GM21825 (cell line): ENCODE results near the gene B9D1.
"Not testable (repeated sequence)": the region's sequence is repeated elsewhere in the genome, so short reads cannot be mapped to it uniquely, and the experiment has no call there.

Experiments used
- ATAC-seq: cut with Tn5 transposase; IDR thresholded peaks from one replicate; pipeline ENCODE4 v1.9.1; 2021; ENCODE audit warnings: mild to moderate bottlenecking, moderate library complexity; ENCODE audit not compliant: unreplicated experiment

B9D1 gene

DNA sequence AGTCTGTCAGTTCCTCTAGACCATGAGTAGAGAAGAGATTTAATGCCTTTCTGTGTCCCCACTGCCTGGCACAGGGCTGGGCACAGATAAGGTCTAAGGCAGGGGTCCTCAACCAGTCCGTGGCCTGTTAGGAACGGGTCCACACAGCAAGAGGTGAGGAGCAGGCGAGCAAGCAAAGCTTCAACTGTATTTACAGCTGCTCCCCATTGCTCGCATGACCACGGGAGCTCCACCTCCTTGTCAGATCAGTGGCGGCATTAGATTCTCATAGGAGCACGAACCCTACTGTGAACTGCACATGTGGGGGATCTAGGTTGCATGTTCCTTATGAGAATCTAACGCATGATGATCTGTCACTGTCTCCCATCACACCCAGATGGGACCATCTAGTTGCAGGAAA, 1.8 kb downstream of the B9D1 start:
- ATAC-seq = no peak

DNA sequence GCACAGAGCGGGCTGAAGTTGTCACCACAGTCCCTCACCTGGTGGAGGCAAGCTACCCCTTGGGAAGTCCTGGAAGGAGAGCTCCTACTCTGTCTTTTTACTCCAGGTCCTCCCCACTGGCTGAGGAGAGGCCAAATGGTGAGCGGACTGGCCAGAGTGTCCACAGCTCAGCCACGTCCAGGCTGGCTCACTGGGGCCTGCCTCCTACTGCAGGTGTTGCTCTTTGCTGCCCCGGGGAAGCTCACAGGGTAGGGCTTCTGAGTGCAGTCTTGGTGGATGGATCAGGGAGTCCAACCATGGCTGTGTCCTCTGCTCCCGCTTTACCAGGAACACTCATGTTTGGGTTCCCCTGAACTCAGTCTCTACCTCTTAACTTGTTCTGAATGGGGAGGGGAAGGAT, 2.7 kb downstream of the B9D1 start:
- ATAC-seq = no peak

DNA sequence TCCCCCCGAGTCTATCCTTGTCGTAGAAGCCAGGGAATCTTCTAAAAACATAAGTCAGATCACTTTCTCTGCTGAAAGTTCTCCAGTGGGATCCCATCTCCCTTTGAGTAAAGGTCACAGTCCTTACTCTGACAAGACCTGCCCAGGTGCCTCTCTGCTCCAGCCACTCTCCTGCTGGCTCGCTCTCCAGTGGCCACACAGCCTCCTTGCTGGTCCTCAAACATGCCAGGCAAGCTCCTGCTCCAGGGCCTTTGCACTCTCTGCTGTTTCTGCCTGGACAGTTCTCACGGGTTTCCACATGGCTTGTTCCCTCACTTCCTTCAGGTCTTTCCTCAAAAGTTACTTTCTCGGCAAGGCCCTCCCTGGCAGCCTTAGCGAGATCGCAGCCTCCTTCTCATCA, 3.4 kb downstream of the B9D1 start:
- ATAC-seq = no peak

GRCh38 chr17:19357761-19358160, 4.8 kb downstream of the B9D1 start:
- ATAC-seq = no peak

DNA sequence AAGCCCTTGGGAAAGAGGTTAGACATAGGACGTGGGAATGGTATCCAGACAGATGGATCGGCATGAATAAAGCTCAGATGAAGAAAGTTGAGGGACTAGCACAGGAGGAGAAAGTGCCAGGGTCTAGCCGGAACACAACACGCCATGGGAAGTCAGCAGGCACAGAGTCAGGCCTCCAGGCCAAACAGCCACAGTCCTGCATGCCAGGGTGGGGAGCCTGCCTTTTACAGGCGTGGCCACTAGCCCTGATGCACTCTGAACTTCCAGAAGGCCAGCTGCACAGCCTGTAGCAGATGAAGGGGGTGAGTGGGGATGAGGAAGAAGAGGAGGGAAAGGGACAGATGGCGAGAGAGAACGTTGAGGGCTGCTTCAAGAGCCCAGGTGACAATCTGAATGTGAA, 5.2 kb downstream of the B9D1 start:
- no peak for ATAC-seq

GRCh38 chr17:19354748-19355147, 7.8 kb downstream of the B9D1 start:
- ATAC-seq = no peak

- not testable (repeated sequence) for ATAC-seq
Measured at GRCh38 chr17:19353401-19353800, 9.1 kb downstream of the B9D1 start.

GRCh38 chr17:19348806-19349205, 13.7 kb downstream of the B9D1 start:
- ATAC-seq = no peak

GRCh38 chr17:19348081-19348650, 14.4 kb downstream of the B9D1 start:
- no peak for ATAC-seq

- no peak for ATAC-seq
Measured at GRCh38 chr17:19347323-19348080, 15.0 kb downstream of the B9D1 start.

- no peak for ATAC-seq
Measured at GRCh38 chr17:19346351-19347255, 15.9 kb downstream of the B9D1 start.

GRCh38 chr17:19345486-19346350, 16.8 kb downstream of the B9D1 start:
- ATAC-seq = no peak

DNA sequence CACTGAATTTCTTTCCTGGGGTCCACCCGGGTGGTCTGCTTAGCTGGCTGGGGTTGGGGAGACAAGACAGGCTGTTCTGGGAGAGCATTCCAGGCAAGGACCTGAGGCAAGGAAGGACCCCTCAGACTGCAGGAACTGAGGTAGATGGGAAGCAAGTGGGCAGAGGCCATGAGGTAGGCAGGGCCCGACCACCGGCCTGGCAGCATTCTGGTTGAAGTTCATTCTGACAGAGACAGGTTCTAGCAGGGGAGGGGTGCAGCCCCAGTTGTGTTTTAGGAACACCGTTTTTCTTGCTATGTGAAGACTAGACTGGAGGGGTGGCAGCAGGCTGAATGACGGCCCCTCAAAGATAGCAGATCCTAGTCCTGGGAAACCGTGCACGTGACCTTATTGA, 17.5 kb downstream of the B9D1 start:
- no peak for ATAC-seq

DNA sequence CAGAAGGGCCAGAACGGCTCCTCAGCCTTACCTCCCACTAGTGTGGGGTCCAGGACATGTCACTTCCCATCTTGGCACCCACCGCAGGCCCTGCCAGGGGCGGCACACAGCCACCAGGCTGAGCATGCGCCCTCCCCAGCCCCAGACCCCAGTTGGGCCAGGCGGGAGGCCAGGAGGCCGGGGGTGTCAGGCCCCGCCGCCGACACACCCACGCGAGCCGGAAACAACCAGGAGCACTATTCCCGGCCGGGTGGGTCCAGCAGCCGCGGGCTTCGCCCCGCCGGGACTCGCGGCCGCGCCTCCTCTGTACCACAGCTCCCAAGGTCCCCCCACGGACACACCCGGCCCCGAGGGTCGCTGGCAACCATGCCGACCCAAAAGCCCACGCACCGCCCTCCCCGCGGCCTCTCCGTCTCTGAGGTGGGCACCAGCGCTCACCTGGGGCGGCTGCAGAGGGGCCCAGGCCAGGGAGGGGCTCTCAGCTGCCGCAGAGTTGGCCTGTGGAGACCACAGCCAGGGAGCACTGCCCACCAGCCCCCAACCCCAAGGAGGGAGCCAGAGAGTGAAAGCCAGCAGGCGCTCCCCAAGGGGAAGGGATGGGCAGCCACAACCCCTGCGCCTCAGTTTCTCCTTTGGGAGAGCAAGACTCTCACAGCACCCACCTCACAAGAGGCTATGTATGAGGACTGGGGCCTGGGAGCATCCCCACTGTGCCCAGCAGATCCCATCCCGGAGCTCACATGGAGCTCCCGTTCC, 18.0 kb downstream of the B9D1 start:
- no peak for ATAC-seq

- no peak for ATAC-seq
Measured at GRCh38 chr17:19343671-19344151, 18.8 kb downstream of the B9D1 start.

- no peak for ATAC-seq
Measured at GRCh38 chr17:19343256-19343630, 19.3 kb downstream of the B9D1 start.

GRCh38 chr17:19342611-19343255, 19.8 kb downstream of the B9D1 start:
- ATAC-seq = no peak

DNA sequence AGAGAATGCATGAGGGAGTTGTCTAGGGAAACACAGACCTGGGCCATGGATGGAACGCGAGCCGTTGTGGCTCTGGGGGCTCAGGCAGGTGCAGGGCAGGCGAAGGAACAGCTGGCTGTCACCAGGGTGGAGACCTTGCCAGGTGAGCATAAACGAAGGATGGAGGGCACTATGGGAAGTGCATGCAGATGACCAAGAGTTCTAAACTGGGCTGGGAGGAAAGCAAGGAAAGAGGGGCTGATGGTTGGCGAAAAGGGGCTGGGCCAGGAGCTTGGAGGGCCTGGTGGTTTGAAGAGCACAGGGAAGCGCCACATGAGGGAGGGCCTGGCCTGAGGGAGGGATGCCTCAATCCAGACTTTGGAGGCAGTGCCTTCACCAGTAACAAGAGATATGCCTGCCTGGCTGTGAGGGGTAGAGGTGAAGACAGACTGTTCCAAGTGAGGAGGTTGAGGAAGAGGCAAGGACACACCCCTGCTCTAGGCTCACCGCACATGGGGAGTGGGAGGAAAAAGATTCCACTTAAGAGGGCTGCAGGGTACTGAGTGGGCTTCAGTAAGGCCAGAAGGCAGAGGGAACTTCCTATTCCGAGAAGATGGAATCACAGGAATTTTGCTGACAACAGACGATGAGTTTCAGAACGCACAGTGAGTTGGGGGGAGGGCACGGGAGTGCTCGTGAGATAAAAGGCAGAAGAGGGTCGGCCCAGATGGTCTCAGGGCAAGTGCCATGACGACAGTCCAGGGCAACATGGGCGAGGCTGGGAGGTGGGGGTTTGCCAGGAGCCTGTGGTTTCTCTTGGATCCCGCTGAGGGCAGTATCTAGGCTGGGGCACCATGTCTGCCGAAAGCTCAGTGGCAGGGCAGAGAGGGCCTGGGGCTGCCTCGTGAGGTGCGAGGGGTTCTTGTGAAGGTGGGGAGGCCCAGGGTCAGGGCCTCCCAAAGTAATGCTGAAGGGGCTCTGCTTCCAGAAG, 20.6 kb downstream of the B9D1 start:
- ATAC-seq = no peak
